OCI-LY7 (cell line): ENCODE data around the gene MIPEP.

ENCODE experiments used
- CTCF ChIP-seq: fragments of 200-600 bp; sonication (generic); conservative IDR thresholded peaks from 2 replicates; pipeline ENCODE4 v1.5.1; 2014; ENCODE audit warnings: mild to moderate bottlenecking, antibody characterized with exemption, low read length, moderate library complexity, mixed read lengths
- EZH2phosphoT487 ChIP-seq: fragments of 200-600 bp; sonication (generic); IDR thresholded peaks from 2 replicates; pipeline ENCODE4 v1.6.1; 2018; ENCODE audit warnings: low read depth, borderline replicate concordance, mild to moderate bottlenecking, mixed run types, antibody characterized with exemption, low read length, moderate library complexity, mixed read lengths

DNA sequence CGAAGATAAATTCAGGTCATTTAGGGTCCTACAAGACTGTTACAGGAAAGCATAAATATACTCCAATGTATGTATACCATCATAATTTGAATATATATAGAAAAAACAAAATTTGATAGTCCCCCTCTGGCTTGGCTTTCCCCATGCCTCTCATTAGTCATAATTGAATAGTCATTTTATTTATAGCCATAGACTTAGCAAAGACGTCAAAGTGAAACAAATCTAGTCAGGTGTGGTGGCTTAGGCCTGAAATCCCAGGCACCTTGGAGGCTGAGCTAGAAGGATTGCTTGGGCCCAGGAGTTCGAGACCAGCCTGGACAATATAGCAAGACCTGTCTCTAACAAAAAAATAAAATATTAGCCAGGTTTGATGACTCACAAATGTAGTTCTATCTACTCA is 177.8 kb downstream of the MIPEP start:
- TF ChIP-seq CTCF = no peak
- TF ChIP-seq EZH2phosphoT487 = no peak
